ENCODE results near the gene FHIT. TPM values are rescaled to one million over a fixed set of nuclear protein-coding genes. Genes with fewer than 3 reads are reported as not detected.

FHIT gene
- total and polyA plus RNA-seq, 10 of the 15 experiments (the other 5 are each of a cell fraction or from before 2014, with no cell fraction given), result 4.2 to 14.9 (median 9.4) TPM

- TF ChIP-seq BCLAF1 (IDR thresholded peaks at IDR 0.05), result no peak
- TF ChIP-seq CHD4 (IDR thresholded peaks at IDR 0.05), result no peak
- no peak for TF ChIP-seq ATF2 (IDR thresholded peaks at IDR 0.05; ENCODE audit: low read length)
- TF ChIP-seq E4F1 (IDR thresholded peaks at IDR 0.05; ENCODE audit: borderline replicate concordance, partially characterized antibody), result no peak
These were observed 816.9 kb downstream of the FHIT start (continued) for GRCh38 chr3:60434323-60434722.

GRCh38 chr3:60431599-60431958 lies 819.7 kb downstream of the FHIT start:
- H2AFZ ChIP-seq (ENCODE audit: control insufficient read depth, low read depth, low read length), result no peak overlapping the region
- ATAC-seq, result no peak; the same call in 2 of the 3 replicates
- H3K4me2 ChIP-seq (ENCODE audit: control insufficient read depth, insufficient read depth), result no peak overlapping the region
- CTCF ChIA-PET, result no interaction called here
- H3K4me1 ChIP-seq (ENCODE audit: control insufficient read depth, insufficient read depth, low read length), result no peaks in the 10 kb centered on the region
- H3K27ac ChIP-seq (ENCODE audit: control insufficient read depth, insufficient read depth), result no peak overlapping the region
- no peaks in the 10 kb centered on the region for H3K27me3 ChIP-seq (replicated peaks in 1 of 2; ENCODE audit: control insufficient read depth in 2 of 2, insufficient read depth in 2 of 2, low read length in 1 of 2)
- FAIRE-seq, result no peak
- no peak overlapping the region for H3K9ac ChIP-seq (ENCODE audit: control insufficient read depth, insufficient read depth, low read length)
- no peaks in the 10 kb centered on the region for H4K20me1 ChIP-seq (ENCODE audit: control insufficient read depth, insufficient read depth)
- WGBS (ENCODE audit: insufficient coverage, insufficient replicate concordance, low lambda C conversion rate, missing lambda C conversion rate), result 25% methylated on average over 5 of the region's 5 CpGs
- intact Hi-C loops (cut with micrococcal nuclease; ENCODE audit: unreplicated experiment), result no loop called here
- in situ Hi-C loops (cut with MboI), result no loop called here
- SMC1A ChIA-PET (ENCODE audit: uncharacterized antibody, unreplicated experiment), result interaction anchor here (1.0 to 1.3 kb wide), 2 partner anchors 11 to 17 kb away, joined by 3 to 4 read pairs; no protein-coding TSS in a partner anchor
- TF ChIP-seq RAD21 (IDR thresholded peaks at IDR 0.05; ENCODE audit: insufficient read depth, low read depth, low read length) (peak; percentile 42; the same call in 1 of the 2 replicates), NR2C2 (IDR thresholded peaks at IDR 0.05; ENCODE audit: borderline replicate concordance, control insufficient read depth, insufficient read length, low read depth) (no peak)
- RAD21 ChIA-PET (ENCODE audit: unreplicated experiment), result interaction anchor here (0.9 to 1.4 kb wide), 2 partner anchors 10 to 581 kb away, joined by 3 read pairs; no protein-coding TSS in a partner anchor
- no peaks in the 10 kb centered on the region for H3K36me3 ChIP-seq (ENCODE audit: control insufficient read depth in 2 of 2, insufficient read depth in 2 of 2, low read length in 1 of 2)
- no TSS peak for BruUV-seq (replicated peaks)
- POLR2A ChIA-PET, result no interaction called here
- no peaks in the 10 kb centered on the region for H3K9me3 ChIP-seq (replicated peaks; ENCODE audit: control insufficient read depth, insufficient read depth, low read length)
- no peak for DNase-seq (ENCODE audit: low read depth, low spot score)
- no peaks in the 10 kb centered on the region for H3K79me2 ChIP-seq (ENCODE audit: control insufficient read depth, insufficient read depth, low read length)
- no peak overlapping the region for H3K4me3 ChIP-seq
